ENCODE data around the gene STEEP1. TPM values are rescaled to one million over a fixed set of nuclear protein-coding genes. Genes with fewer than 3 reads are reported as not detected.

STEEP1 gene
- total and polyA plus RNA-seq, 2 of the 13 experiments (the other 11 are each of a cell fraction or from before 2014, with no cell fraction given): 7.7 to 23.1 TPM

DNA sequence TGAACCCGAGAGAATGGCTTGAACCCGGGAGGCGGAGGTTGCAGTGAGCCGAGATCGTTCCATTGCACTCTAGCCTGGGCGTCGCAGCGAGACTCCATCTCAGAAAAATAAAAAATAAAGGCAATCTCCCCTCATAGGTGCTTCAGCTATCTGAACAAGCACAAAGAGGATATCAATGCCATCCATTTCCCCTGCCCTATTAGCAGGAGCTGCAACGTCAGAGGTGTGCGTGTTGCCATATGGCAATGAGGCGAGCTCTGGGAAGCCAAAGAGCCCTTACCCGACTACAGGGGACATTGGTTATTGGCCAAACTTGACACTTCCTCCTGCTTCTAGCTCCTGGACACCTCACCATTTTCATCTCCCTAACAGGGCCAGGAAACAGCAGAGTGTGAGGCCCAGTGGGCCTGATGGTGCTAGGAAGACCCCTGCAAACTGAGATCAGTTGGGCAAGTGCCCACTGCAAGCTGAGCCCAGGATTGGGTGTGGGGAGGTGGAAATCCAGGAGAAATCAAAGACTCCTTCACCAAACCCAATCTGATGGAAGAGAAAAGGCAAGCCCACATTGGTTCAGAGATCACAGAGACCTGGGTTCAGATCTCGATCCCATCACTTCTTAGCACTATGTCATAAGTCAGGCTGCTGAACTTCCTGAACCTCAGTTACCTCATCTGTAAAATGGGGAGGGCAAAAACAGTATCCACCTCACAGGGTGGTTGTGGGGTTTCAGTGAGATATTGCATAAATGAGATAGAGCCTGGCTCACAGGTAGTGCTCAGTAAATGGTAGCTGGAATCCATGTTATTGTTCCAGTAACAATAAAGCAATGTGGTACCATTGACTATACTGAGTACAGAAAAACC, 75.8 kb downstream of the STEEP1 start:
- Histone ChIP-seq H3K9ac (ENCODE audit: insufficient read depth, low read depth, low read length) (no peak overlapping the region), H3K27ac (ENCODE audit: extremely low read length, insufficient read depth, low read length) (no peak overlapping the region), H3K79me2 (ENCODE audit: insufficient read depth, low read length) (no peaks in the 10 kb centered on the region), H4K20me1 (ENCODE audit: insufficient read depth, low read length) (no peaks in the 10 kb centered on the region), H2AFZ (ENCODE audit: low read length) (no peak overlapping the region), H3K9me3 (ENCODE audit: low read length) (no peaks in the 10 kb centered on the region), H3K4me3 (replicated peaks in 1 of 3; ENCODE audit: insufficient read depth in 1 of 3, low read depth in 2 of 3, low read length in 3 of 3) (no peak overlapping the region), H3K4me1 (ENCODE audit: insufficient read depth, low read length) (peaks cover 6% of the 10 kb centered on the region), H3K27me3 (ENCODE audit: control insufficient read depth in 1 of 2, insufficient read depth in 2 of 2, low read length in 2 of 2) (no peaks in the 10 kb centered on the region), H3K36me3 (replicated peaks in 1 of 2; ENCODE audit: control insufficient read depth in 1 of 2, insufficient read depth in 2 of 2, low read length in 2 of 2) (no peaks in the 10 kb centered on the region), H3K4me2 (ENCODE audit: low read depth, low read length) (no peak overlapping the region)
- ChIA-PET POLR2A (interaction anchor here (1.2 kb wide), 1 partner anchor 23 kb away, joined by 5 read pairs; no protein-coding TSS in a partner anchor), CTCF (ENCODE audit: low intra/inter-chr PET ratio, low total read pairs) (interaction anchor here (1.5 to 2.2 kb wide), 2 partner anchors 23 to 27 kb away, joined by 4 to 43 read pairs; no protein-coding TSS in a partner anchor)
- 58% methylated on average over 2 of the region's 13 CpGs for WGBS (ENCODE audit: low lambda C conversion rate)
- no TSS peak for BruUV-seq (replicated peaks)
- in situ Hi-C loops (cut with HindIII; ENCODE audit: extremely low pct_ligation_motif_present, low pct_unique_long_range_greater_than_20kb): no loop called here
- intact Hi-C loops (cut with micrococcal nuclease; ENCODE audit: unreplicated experiment): no loop called here
- TF ChIP-seq, protein P1, sequence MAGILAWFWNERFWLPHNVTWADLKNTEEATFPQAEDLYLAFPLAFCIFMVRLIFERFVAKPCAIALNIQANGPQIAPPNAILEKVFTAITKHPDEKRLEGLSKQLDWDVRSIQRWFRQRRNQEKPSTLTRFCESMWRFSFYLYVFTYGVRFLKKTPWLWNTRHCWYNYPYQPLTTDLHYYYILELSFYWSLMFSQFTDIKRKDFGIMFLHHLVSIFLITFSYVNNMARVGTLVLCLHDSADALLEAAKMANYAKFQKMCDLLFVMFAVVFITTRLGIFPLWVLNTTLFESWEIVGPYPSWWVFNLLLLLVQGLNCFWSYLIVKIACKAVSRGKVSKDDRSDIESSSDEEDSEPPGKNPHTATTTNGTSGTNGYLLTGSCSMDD (CRISPR knock-in tag; IDR thresholded peaks at IDR 0.05): no peak
- TF ChIP-seq ZNF629 (CRISPR knock-in tag; conservative IDR thresholded peaks at IDR 0.05): peak; percentile 63; the same call in 1 of the 2 replicates
- no peak for FAIRE-seq
- no peak for DNase-seq (ENCODE audit: low spot score)
- ATAC-seq: no peak

DNA sequence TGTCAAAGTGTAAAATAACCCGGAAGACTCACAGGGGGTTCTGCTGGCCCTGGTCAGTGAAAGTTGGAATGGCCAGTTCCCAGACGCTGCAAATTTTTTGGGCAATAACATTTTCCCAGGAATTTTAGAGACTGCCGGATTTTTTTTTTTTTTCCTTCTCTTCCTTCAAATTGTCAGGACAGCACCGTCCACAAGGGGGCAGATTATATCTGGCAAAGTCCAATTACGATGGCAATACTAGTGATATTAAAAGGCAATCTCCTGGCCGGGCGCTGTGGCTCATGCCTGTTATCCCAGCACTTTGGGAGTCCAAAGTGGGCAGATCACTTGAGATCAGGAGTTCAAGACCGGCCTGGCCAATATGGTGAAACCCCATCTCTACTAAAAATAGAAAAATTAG, 76.5 kb downstream of the STEEP1 start:
- FAIRE-seq: no peak
- BruUV-seq (replicated peaks): no TSS peak
- intact Hi-C loops (cut with micrococcal nuclease; ENCODE audit: unreplicated experiment) (loop anchor here (1.0 kb wide), 1 partner anchor 24 kb away; no protein-coding TSS in a partner anchor), in situ Hi-C loops (cut with HindIII; ENCODE audit: extremely low pct_ligation_motif_present, low pct_unique_long_range_greater_than_20kb) (no loop called here)
- no peaks in the 10 kb centered on the region for H3K36me3 ChIP-seq (replicated peaks in 1 of 2; ENCODE audit: control insufficient read depth in 1 of 2, insufficient read depth in 2 of 2, low read length in 2 of 2)
- 0 out of 3 replicates have a peak, but pooled peaks have one; percentile 31 for ATAC-seq
- no peaks in the 10 kb centered on the region for H3K79me2 ChIP-seq (ENCODE audit: insufficient read depth, low read length)
- DNase-seq (ENCODE audit: low spot score): peak; percentile 27
- H4K20me1 ChIP-seq (ENCODE audit: insufficient read depth, low read length): no peaks in the 10 kb centered on the region
- H3K4me1 ChIP-seq (ENCODE audit: insufficient read depth, low read length): no peaks in the 10 kb centered on the region; the same call in 1 of the 2 replicates
- H3K9me3 ChIP-seq (ENCODE audit: low read length): no peaks in the 10 kb centered on the region
- no peak overlapping the region for H3K4me3 ChIP-seq (replicated peaks in 1 of 3; ENCODE audit: insufficient read depth in 1 of 3, low read depth in 2 of 3, low read length in 3 of 3)
- no peak overlapping the region for H2AFZ ChIP-seq (ENCODE audit: low read length)
- H3K27me3 ChIP-seq (ENCODE audit: control insufficient read depth in 1 of 2, insufficient read depth in 2 of 2, low read length in 2 of 2): no peaks in the 10 kb centered on the region
- ChIA-PET CTCF (ENCODE audit: low intra/inter-chr PET ratio, low total read pairs) (interaction anchor here (1.5 to 2.2 kb wide), 2 partner anchors 24 to 27 kb away, joined by 4 to 43 read pairs; no protein-coding TSS in a partner anchor), POLR2A (interaction anchor here (1.2 kb wide), 1 partner anchor 24 kb away, joined by 5 read pairs; no protein-coding TSS in a partner anchor)
- no peak overlapping the region for H3K4me2 ChIP-seq (ENCODE audit: low read depth, low read length)
- 4% methylated on average over 6 of the region's 8 CpGs for WGBS (ENCODE audit: low lambda C conversion rate)
- H3K9ac ChIP-seq (ENCODE audit: insufficient read depth, low read depth, low read length): no peak overlapping the region
- H3K27ac ChIP-seq (ENCODE audit: extremely low read length, insufficient read depth, low read length): no peak overlapping the region
- no peak for TF ChIP-seq E2F1 (CRISPR knock-in tag; IDR thresholded peaks at IDR 0.05)
- TF ChIP-seq SMC3 (IDR thresholded peaks at IDR 0.05; ENCODE audit: low read length): peak; percentile 80
- no peak for TF ChIP-seq TSC22D2 (CRISPR knock-in tag; IDR thresholded peaks at IDR 0.05; ENCODE audit: borderline replicate concordance)
- peak; percentile 63 for TF ChIP-seq CTCF (CRISPR knock-in tag; IDR thresholded peaks at IDR 0.05)
- no peak for TF ChIP-seq ATF1 (CRISPR knock-in tag; IDR thresholded peaks at IDR 0.05)
- no peak for TF ChIP-seq ZMYM2 (CRISPR knock-in tag; IDR thresholded peaks at IDR 0.05)
- TF ChIP-seq RXRA (CRISPR knock-in tag; IDR thresholded peaks at IDR 0.05): no peak
- no peak for TF ChIP-seq SP140L (CRISPR knock-in tag; IDR thresholded peaks at IDR 0.05; ENCODE audit: borderline replicate concordance)
- peak; percentile 60 for TF ChIP-seq STAG1 (CRISPR knock-in tag; IDR thresholded peaks at IDR 0.05)

Data from HepG2 (cell line).